Natural killer cell (primary cell): ENCODE results near the gene PTPRM. TPM values are rescaled to one million over a fixed set of nuclear protein-coding genes. Genes with fewer than 3 reads are reported as not detected.

ENCODE experiments used
- ATAC-seq, 3 donors: fragments of 150-1000 bp in 2 of 3; fragments of 200-7000 bp in 1 of 3; cut with Tn5 transposase; 1 replicate in 1 of 3; 2 replicates in 2 of 3; pipeline ENCODE4 v1.10.0; 2021; ENCODE audit warnings: mild to moderate bottlenecking in 2 of 3, moderate library complexity in 2 of 3
- DNase-seq, 2 donors: peaks; one replicate each; pipeline versions ENCODE4 v3.0.0 to v3.0.0-alpha.2; 2013 to 2021; ENCODE audit warnings: mixed read lengths in 1 of 2
- H3K27ac ChIP-seq: one replicate; pipeline ENCODE4 v1.5.1; 2013; ENCODE audit warnings: mild to moderate bottlenecking, low read length
- H3K27me3 ChIP-seq: one replicate; pipeline ENCODE4 v1.6.1; 2013; ENCODE audit warnings: low read length; ENCODE audit not compliant: control insufficient read depth, insufficient read depth
- H3K36me3 ChIP-seq: one replicate; pipeline ENCODE4 v1.6.1; 2013; ENCODE audit warnings: low read length; ENCODE audit not compliant: control insufficient read depth, insufficient read depth
- H3K4me1 ChIP-seq: one replicate; pipeline ENCODE4 v1.6.1; 2013; ENCODE audit warnings: low read length; ENCODE audit not compliant: control insufficient read depth, insufficient read depth
- H3K4me3 ChIP-seq: one replicate; pipeline ENCODE4 v1.5.1; 2013; ENCODE audit warnings: low read length
- H3K9me3 ChIP-seq: one replicate; pipeline ENCODE4 v1.6.1; 2013; ENCODE audit warnings: low read length; ENCODE audit not compliant: control insufficient read depth, insufficient read depth
- H3K27ac Mint-ChIP-seq, 2 donors: one replicate each; pipeline ENCODE4 v1.8.0; 2022; ENCODE audit warnings: mild to moderate bottlenecking in 2 of 2, mixed read lengths in 2 of 2, moderate library complexity in 1 of 2
- H3K27me3 Mint-ChIP-seq, 2 donors: one replicate each; pipeline ENCODE4 v1.8.0; 2022; ENCODE audit warnings: low read depth in 2 of 2, mixed read lengths in 2 of 2
- H3K36me3 Mint-ChIP-seq: one replicate; pipeline ENCODE4 v1.8.0; 2022; ENCODE audit warnings: mixed read lengths
- H3K4me1 Mint-ChIP-seq, 2 donors: one replicate each; pipeline ENCODE4 v1.8.0; 2022; ENCODE audit warnings: mixed read lengths in 2 of 2
- H3K4me3 Mint-ChIP-seq: one replicate; pipeline ENCODE4 v1.8.0; 2022; ENCODE audit warnings: mild to moderate bottlenecking, moderate library complexity, mixed read lengths
- H3K9me3 Mint-ChIP-seq, 2 donors: one replicate each; pipeline ENCODE4 v1.8.0; 2022; ENCODE audit warnings: mixed read lengths in 2 of 2
- WGBS: methylation state at CpG from one replicate; pipeline ENCODE4 v1.1.7; 2013; ENCODE audit warnings: missing lambda C conversion rate; ENCODE audit not compliant: insufficient coverage; 5-methylcytosine and 5-hydroxymethylcytosine counted together
- intact Hi-C: fragments of 100-400 bp; cut with micrococcal nuclease; formaldehyde crosslinking; loops from one replicate; pipeline ENCODE4 v1.14.2; 2022
- total RNA-seq, 4 donors: library from RNA; stranded (reverse); fragments of 120-200 nt in 1 of 4; gene quantifications; one replicate each; pipeline versions ENCODE4 v1.2.3 to v1.2.4, GENCODE V29; 2013 to 2022
- TF ChIP-seq, protein P1 (sequence below): fragments of 200-600 bp; IDR thresholded peaks from one replicate; pipeline ENCODE4 v1.8.0; 2022; ENCODE audit warnings: antibody characterized with exemption

Gene PTPRM
- total RNA-seq, 3 donors from 2014 or later (not counting 1 experiment from before 2014, with no cell fraction given), result 5.0 to 13.2 (median 12.1) TPM

DNA sequence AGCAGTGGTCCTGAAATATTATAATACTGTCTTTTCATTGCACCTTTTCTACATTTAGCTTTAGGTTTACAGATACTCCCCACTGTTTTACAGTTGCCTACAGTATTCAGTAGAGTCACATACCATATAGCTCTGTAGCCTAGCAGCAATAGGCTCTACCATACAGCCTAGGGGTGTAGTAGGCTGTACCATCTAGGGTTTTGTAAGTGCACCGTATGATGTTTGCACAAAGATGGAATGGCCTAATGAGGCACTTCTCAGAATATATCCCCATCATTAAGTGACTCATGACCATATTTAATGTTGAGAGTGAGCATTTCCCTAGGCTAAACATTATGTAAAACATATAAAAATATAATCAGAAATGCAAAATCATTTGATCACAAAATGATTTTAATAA is 530.8 kb downstream of the PTPRM start:
- no peaks in the 10 kb centered on the region for H3K36me3 Mint-ChIP-seq
- Histone ChIP-seq H3K4me3 (no peak overlapping the region), H3K36me3 (no peaks in the 10 kb centered on the region), H3K4me1 (no peaks in the 10 kb centered on the region), H3K9me3 (no peaks in the 10 kb centered on the region), H3K27ac (no peak overlapping the region), H3K27me3 (no peaks in the 10 kb centered on the region)
- DNase-seq (no peak), ATAC-seq (no peak)
- H3K9me3 Mint-ChIP-seq, result peaks cover 2 to 4% of the 10 kb centered on the region in 2 donors
- intact Hi-C loops, result no loop called here
- no peak overlapping the region for H3K27ac Mint-ChIP-seq
- no peaks in the 10 kb centered on the region for H3K27me3 Mint-ChIP-seq
- no CpG with 5 or more reads among the region's 1 CpG for WGBS
- TF ChIP-seq, protein P1, sequence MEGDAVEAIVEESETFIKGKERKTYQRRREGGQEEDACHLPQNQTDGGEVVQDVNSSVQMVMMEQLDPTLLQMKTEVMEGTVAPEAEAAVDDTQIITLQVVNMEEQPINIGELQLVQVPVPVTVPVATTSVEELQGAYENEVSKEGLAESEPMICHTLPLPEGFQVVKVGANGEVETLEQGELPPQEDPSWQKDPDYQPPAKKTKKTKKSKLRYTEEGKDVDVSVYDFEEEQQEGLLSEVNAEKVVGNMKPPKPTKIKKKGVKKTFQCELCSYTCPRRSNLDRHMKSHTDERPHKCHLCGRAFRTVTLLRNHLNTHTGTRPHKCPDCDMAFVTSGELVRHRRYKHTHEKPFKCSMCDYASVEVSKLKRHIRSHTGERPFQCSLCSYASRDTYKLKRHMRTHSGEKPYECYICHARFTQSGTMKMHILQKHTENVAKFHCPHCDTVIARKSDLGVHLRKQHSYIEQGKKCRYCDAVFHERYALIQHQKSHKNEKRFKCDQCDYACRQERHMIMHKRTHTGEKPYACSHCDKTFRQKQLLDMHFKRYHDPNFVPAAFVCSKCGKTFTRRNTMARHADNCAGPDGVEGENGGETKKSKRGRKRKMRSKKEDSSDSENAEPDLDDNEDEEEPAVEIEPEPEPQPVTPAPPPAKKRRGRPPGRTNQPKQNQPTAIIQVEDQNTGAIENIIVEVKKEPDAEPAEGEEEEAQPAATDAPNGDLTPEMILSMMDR, result no peak
- peaks cover 0 to 4% of the 10 kb centered on the region in 2 donors for H3K4me1 Mint-ChIP-seq
- no peak overlapping the region for H3K4me3 Mint-ChIP-seq

DNA sequence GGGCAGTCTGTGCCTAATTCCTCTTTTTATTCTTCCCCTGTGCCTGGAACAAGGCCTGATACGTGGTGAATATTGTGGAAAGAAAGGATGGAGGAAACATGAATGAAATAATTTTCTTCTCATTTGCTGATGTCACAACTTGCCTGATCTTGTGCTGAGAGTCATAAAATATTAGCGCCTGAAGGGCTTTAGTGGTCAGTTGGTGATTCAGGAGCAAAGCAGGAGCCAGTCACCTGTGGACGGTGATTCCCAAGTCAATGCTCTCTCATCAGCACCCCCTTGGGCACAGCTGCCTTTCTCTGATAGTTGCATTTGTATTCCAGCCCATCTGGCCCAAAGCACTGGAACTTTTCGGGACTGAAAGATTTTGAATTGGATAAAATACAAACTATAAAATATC is 539.5 kb downstream of the PTPRM start:
- Histone ChIP-seq H3K4me1 (no peaks in the 10 kb centered on the region), H3K9me3 (no peaks in the 10 kb centered on the region), H3K27me3 (no peaks in the 10 kb centered on the region), H3K4me3 (no peak overlapping the region), H3K27ac (no peak overlapping the region), H3K36me3 (no peaks in the 10 kb centered on the region)
- intact Hi-C loops, result no loop called here
- Mint-ChIP-seq H3K9me3 (peaks cover 2 to 4% of the 10 kb centered on the region in 2 donors), H3K27me3 (no peaks in the 10 kb centered on the region), H3K4me3 (no peak overlapping the region), H3K36me3 (no peaks in the 10 kb centered on the region), H3K27ac (no peak overlapping the region), H3K4me1 (no peaks in the 10 kb centered on the region)
- ATAC-seq, result no peak
- 92% methylated on average over 3 of the region's 4 CpGs for WGBS
- TF ChIP-seq, protein P1, result no peak
- no peak for DNase-seq

DNA sequence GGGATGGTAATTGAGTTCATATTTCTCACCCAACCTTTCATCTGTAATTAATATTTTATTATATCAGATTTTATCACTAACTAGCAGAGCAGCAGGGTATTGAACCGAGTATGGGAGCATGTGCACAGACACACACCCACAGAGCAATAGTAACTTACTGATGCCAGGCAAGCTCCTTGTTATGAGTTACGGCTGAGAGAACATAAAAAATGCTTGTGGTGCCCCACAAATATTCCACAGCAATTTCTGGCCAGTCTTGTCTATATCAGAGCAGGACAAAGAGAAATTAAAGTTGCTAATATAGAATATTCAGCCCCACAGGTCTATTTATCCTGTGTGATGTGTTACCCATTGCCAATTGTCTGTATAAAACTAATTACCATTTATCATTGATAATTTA is 540.3 kb downstream of the PTPRM start:
- no peaks in the 10 kb centered on the region for H3K4me1 Mint-ChIP-seq
- no peak for DNase-seq
- Histone ChIP-seq H3K4me1 (no peaks in the 10 kb centered on the region), H3K27ac (no peak overlapping the region), H3K4me3 (no peak overlapping the region), H3K27me3 (no peaks in the 10 kb centered on the region), H3K9me3 (no peaks in the 10 kb centered on the region), H3K36me3 (no peaks in the 10 kb centered on the region)
- no peaks in the 10 kb centered on the region for H3K36me3 Mint-ChIP-seq
- H3K9me3 Mint-ChIP-seq, result peaks cover under 1 to 3% of the 10 kb centered on the region in 2 donors
- no peak for ATAC-seq
- no peaks in the 10 kb centered on the region for H3K27me3 Mint-ChIP-seq
- 90% methylated on average over 2 of the region's 2 CpGs for WGBS
- H3K4me3 Mint-ChIP-seq, result no peak overlapping the region
- TF ChIP-seq, protein P1, result no peak
- H3K27ac Mint-ChIP-seq, result no peak overlapping the region
- intact Hi-C loops, result no loop called here

DNA sequence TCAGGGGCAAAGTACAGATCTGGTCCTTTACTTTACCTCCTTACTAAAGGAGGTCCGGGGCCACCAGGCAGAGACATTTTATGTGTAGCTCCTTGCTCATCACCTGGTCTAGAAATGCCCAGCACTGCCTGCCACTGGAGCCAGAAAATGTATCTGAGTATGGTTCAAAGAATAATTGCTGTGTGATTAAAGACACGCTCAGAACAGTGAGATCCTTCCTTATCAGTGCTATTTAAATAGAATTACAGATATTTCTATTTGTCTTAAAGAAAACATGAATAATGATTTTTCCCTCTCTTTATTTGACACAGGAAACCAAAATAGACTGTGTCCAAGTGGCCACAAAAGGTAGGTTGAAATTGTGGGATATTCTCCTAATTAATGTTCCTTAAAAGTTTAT is 547.4 kb downstream of the PTPRM start:
- Mint-ChIP-seq H3K27ac (no peak overlapping the region), H3K4me3 (no peak overlapping the region), H3K27me3 (no peaks in the 10 kb centered on the region), H3K36me3 (no peaks in the 10 kb centered on the region), H3K9me3 (no peaks in the 10 kb centered on the region), H3K4me1 (peaks cover 0 to 9% of the 10 kb centered on the region in 2 donors)
- no peaks in the 10 kb centered on the region for H3K9me3 ChIP-seq
- TF ChIP-seq, protein P1, result no peak
- DNase-seq (no peak), ATAC-seq (no peak)
- intact Hi-C loops, result no loop called here
- no peaks in the 10 kb centered on the region for H3K27me3 ChIP-seq
- no peaks in the 10 kb centered on the region for H3K4me1 ChIP-seq
- H3K27ac ChIP-seq, result no peak overlapping the region
- no peak overlapping the region for H3K4me3 ChIP-seq
- 91% methylated on average over 1 of the region's 2 CpGs for WGBS
- H3K36me3 ChIP-seq, result no peaks in the 10 kb centered on the region
